Natural killer cell (primary cell): Measurements from ENCODE around the gene DDX3X. TPM values are rescaled to one million over a fixed set of nuclear protein-coding genes. Genes with fewer than 3 reads are reported as not detected.

Source experiments
- ATAC-seq, 3 donors: fragments of 150-1000 bp in 2 of 3; fragments of 200-7000 bp in 1 of 3; cut with Tn5 transposase; 1 replicate in 1 of 3; 2 replicates in 2 of 3; pipeline ENCODE4 v1.10.0; 2021; ENCODE audit warnings: mild to moderate bottlenecking in 2 of 3, moderate library complexity in 2 of 3
- DNase-seq, 2 donors: peaks; one replicate each; pipeline versions ENCODE4 v3.0.0 to v3.0.0-alpha.2; 2013 to 2021; ENCODE audit warnings: mixed read lengths in 1 of 2
- H3K27ac ChIP-seq: one replicate; pipeline ENCODE4 v1.5.1; 2013; ENCODE audit warnings: mild to moderate bottlenecking, low read length
- H3K27me3 ChIP-seq: one replicate; pipeline ENCODE4 v1.6.1; 2013; ENCODE audit warnings: low read length; ENCODE audit not compliant: control insufficient read depth, insufficient read depth
- H3K36me3 ChIP-seq: one replicate; pipeline ENCODE4 v1.6.1; 2013; ENCODE audit warnings: low read length; ENCODE audit not compliant: control insufficient read depth, insufficient read depth
- H3K4me1 ChIP-seq: one replicate; pipeline ENCODE4 v1.6.1; 2013; ENCODE audit warnings: low read length; ENCODE audit not compliant: control insufficient read depth, insufficient read depth
- H3K4me3 ChIP-seq: one replicate; pipeline ENCODE4 v1.5.1; 2013; ENCODE audit warnings: low read length
- H3K9me3 ChIP-seq: one replicate; pipeline ENCODE4 v1.6.1; 2013; ENCODE audit warnings: low read length; ENCODE audit not compliant: control insufficient read depth, insufficient read depth
- H3K27ac Mint-ChIP-seq, 2 donors: one replicate each; pipeline ENCODE4 v1.8.0; 2022; ENCODE audit warnings: mild to moderate bottlenecking in 2 of 2, mixed read lengths in 2 of 2, moderate library complexity in 1 of 2
- H3K27me3 Mint-ChIP-seq, 2 donors: one replicate each; pipeline ENCODE4 v1.8.0; 2022; ENCODE audit warnings: low read depth in 2 of 2, mixed read lengths in 2 of 2
- H3K36me3 Mint-ChIP-seq: one replicate; pipeline ENCODE4 v1.8.0; 2022; ENCODE audit warnings: mixed read lengths
- H3K4me1 Mint-ChIP-seq, 2 donors: one replicate each; pipeline ENCODE4 v1.8.0; 2022; ENCODE audit warnings: mixed read lengths in 2 of 2
- H3K4me3 Mint-ChIP-seq: one replicate; pipeline ENCODE4 v1.8.0; 2022; ENCODE audit warnings: mild to moderate bottlenecking, moderate library complexity, mixed read lengths
- H3K9me3 Mint-ChIP-seq, 2 donors: one replicate each; pipeline ENCODE4 v1.8.0; 2022; ENCODE audit warnings: mixed read lengths in 2 of 2
- CTCF ChIP-seq: fragments of 200-600 bp; IDR thresholded peaks from one replicate; pipeline ENCODE4 v1.8.0; 2022; ENCODE audit warnings: antibody characterized with exemption
- WGBS: methylation state at CpG from one replicate; pipeline ENCODE4 v1.1.7; 2013; ENCODE audit warnings: missing lambda C conversion rate; ENCODE audit not compliant: insufficient coverage; 5-methylcytosine and 5-hydroxymethylcytosine counted together
- intact Hi-C: fragments of 100-400 bp; cut with micrococcal nuclease; formaldehyde crosslinking; loops from one replicate; pipeline ENCODE4 v1.14.2; 2022
- total RNA-seq, 4 donors: library from RNA; stranded (reverse); fragments of 120-200 nt in 1 of 4; gene quantifications; one replicate each; pipeline versions ENCODE4 v1.2.3 to v1.2.4, GENCODE V29; 2013 to 2022

DDX3X gene
- total RNA-seq, 3 donors from 2014 or later (not counting 1 experiment from before 2014, with no cell fraction given) = 695 to 1,297 (median 1,054) TPM

GRCh38 chrX:41335198-41335957 is 1.4 kb downstream of the DDX3X start:
- DNase-seq (peak in 1 of 2 donors; percentile 52), ATAC-seq (no peak)
- peak overlapping the region; percentile 98 to 100 for H3K27ac Mint-ChIP-seq
- H3K4me3 Mint-ChIP-seq = peak overlapping the region; percentile 100
- intact Hi-C loops = loop anchor here (2.0 to 10.0 kb wide), 2 partner anchors 151 to 251 kb away; partner anchors contain the start of gene USP9X
- peak overlapping the region; percentile 99 for H3K27ac ChIP-seq
- H3K4me3 ChIP-seq = peak overlapping the region; percentile 100
- H3K9me3 Mint-ChIP-seq = no peaks in the 10 kb centered on the region
- no peaks in the 10 kb centered on the region for H3K9me3 ChIP-seq
- peaks cover 26% of the 10 kb centered on the region for H3K4me1 ChIP-seq
- H3K4me1 Mint-ChIP-seq = peaks cover 62 to 89% of the 10 kb centered on the region in 2 donors
- peaks cover 8% of the 10 kb centered on the region for H3K36me3 Mint-ChIP-seq
- peaks cover 14% of the 10 kb centered on the region for H3K36me3 ChIP-seq
- WGBS = 0% methylated on average over 8 of the region's 15 CpGs
- H3K27me3 Mint-ChIP-seq = no peaks in the 10 kb centered on the region
- no peak for TF ChIP-seq CTCF
- H3K27me3 ChIP-seq = no peaks in the 10 kb centered on the region

- peaks cover 64 to 91% of the 10 kb centered on the region in 2 donors for H3K4me1 Mint-ChIP-seq
- DNase-seq = peak in 1 of 2 donors; percentile 38
- peak overlapping the region; percentile 98 to 100 for H3K27ac Mint-ChIP-seq
- Histone ChIP-seq H3K4me1 (peaks cover 23% of the 10 kb centered on the region), H3K27ac (peak overlapping the region; percentile 99), H3K9me3 (no peaks in the 10 kb centered on the region), H3K4me3 (peak overlapping the region; percentile 100), H3K36me3 (peaks cover 16% of the 10 kb centered on the region), H3K27me3 (no peaks in the 10 kb centered on the region)
- no peaks in the 10 kb centered on the region for H3K27me3 Mint-ChIP-seq
- intact Hi-C loops = loop anchor here (2.0 to 10.0 kb wide), 2 partner anchors 151 to 251 kb away; partner anchors contain the start of gene USP9X
- no peak for ATAC-seq
- H3K9me3 Mint-ChIP-seq = no peaks in the 10 kb centered on the region
- TF ChIP-seq CTCF = no peak
- peak overlapping the region; percentile 100 for H3K4me3 Mint-ChIP-seq
- H3K36me3 Mint-ChIP-seq = peaks cover 8% of the 10 kb centered on the region
- WGBS = 2% methylated on average over 5 of the region's 6 CpGs
Observed at GRCh38 chrX:41335958-41336331, 2.0 kb downstream of the DDX3X start.

- Mint-ChIP-seq H3K9me3 (no peaks in the 10 kb centered on the region), H3K4me1 (peaks cover 69 to 91% of the 10 kb centered on the region in 2 donors), H3K27me3 (no peaks in the 10 kb centered on the region), H3K27ac (peak overlapping the region; percentile 98 to 100), H3K36me3 (peaks cover 8% of the 10 kb centered on the region), H3K4me3 (peak overlapping the region; percentile 100)
- Histone ChIP-seq H3K36me3 (peaks cover 21% of the 10 kb centered on the region), H3K4me1 (peaks cover 25% of the 10 kb centered on the region), H3K9me3 (no peaks in the 10 kb centered on the region), H3K27ac (peak overlapping the region; percentile 42), H3K27me3 (no peaks in the 10 kb centered on the region), H3K4me3 (peak overlapping the region; percentile 100)
- no peak for TF ChIP-seq CTCF
- WGBS = 0% methylated on average over 1 of the region's 7 CpGs
- ATAC-seq = no peak
- peak in 1 of 2 donors; percentile 22 for DNase-seq
- intact Hi-C loops = loop anchor here (10.0 kb wide), 1 partner anchor 152 kb away; no protein-coding TSS in a partner anchor
Observed at GRCh38 chrX:41336447-41336846, 2.5 kb downstream of the DDX3X start.
